Kidney tubule cell (primary cell): ENCODE results near the gene SYNGR1.
"Not testable (repeated sequence)": the region's sequence is repeated elsewhere in the genome, so short reads cannot be mapped to it uniquely, and the experiment has no call there.

Experiments
- DNase-seq: peaks from one replicate; pipeline ENCODE4 v3.0.0-alpha.2; 2018; ENCODE audit warnings: low spot score

The SYNGR1 gene

DNA sequence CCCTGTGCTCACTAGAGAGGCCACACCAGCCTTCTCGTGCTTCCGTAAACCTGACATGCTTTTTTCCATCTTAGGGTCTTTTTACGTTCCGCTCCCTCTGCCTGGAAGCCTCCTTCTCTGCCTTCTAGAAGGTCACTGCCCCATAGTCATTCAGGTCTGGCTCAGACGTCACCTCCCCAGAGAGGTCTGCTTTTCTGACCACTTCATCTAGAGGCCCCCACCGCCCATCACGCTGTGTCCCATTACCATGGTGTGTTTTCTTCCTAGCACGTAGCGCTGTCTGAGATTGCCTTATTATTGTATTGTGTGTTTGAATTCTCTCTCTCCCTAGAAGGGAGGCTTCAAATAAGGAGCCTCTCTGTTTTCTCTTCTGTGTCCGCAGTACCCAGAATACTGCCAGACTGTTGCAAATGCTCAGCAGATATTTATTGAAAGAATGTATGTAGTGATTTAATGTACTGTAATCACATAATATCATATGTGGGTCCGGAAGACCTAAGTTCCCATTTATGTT, 59.8 kb downstream of the SYNGR1 start:
- no peak for DNase-seq

DNA sequence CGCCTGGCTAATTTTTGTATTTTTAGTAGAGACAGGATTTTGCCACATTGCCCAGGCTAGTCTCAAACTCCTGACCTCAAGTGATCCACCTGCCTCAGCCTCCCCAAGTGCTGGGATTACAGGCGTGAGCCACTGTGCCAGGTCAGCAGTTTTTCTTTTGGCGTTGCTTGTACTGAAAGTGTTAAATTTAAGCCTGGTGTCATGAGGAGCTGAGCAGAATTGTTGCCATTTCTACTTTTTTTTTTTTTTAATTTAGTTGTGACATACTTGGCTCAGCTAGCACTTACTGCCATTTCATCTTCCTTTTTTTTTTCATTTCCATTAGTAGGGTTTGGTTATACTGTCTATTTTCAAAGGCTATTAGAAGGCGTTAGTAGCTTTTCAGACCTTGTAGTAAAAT, 60.5 kb downstream of the SYNGR1 start:
- DNase-seq: no peak

GRCh38 chr22:39411828-39412365, 62.1 kb downstream of the SYNGR1 start:
- not testable (repeated sequence) for DNase-seq

DNA sequence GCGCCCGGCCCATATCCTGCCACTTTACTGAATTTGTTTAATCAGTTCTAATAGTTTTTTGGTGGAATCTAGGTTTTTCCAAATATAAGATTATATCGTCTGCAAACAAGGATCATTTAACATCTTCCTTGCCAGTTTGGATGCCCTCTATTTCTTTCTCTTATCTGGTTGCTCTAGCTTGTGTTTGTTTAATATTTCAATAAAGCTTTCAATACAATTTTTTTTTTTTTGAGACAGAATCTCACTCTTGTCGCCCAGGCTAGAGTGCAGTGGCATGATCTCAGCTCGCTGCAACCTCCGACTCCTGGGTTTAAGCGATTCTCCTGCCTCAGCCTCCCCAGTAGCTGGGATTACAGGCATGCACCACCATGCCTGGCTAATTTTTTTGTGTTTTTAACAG, 63.4 kb downstream of the SYNGR1 start:
- DNase-seq: not testable (repeated sequence)

DNA sequence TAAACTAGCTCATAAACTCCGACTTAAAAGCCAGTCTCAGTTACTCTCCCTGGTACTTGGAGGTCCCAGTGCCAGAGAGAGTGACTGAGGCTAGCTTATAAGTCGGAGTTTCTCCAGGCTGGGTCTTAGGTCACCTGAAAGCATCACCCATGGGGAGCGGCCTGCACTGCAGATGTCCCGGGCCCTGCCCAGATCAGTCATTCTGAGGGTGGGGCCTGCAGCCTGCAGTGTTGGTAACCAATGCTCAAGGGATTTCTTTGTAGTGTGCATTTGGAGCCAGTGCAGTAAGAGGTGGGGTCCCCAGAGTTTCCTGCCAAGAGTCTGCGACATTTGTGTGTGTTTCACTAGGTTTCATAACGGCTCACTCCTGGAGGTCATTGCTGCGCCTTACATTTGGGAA, 64.6 kb downstream of the SYNGR1 start:
- DNase-seq: no peak

DNA sequence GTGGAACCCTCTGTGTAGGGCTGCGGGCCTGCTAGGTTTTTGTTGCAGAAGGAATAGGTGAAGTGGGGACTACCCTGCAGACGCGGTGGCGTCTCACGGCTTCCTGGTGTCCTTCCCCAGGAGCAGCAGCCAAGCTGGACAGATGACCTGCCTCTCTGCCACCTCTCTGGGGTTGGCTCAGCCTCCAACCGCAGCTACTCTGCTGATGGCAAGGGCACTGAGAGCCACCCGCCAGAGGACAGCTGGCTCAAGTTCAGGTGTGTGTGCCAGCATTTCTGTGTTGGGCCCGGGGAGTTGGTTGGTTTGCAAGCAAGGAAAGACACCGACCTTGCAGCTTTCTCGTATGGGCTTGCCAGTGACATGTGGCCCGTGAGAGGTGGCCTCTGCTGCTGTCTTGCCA, 65.1 kb downstream of the SYNGR1 start:
- no peak for DNase-seq

- no peak for DNase-seq
Measured at GRCh38 chr22:39415506-39415905, 65.7 kb downstream of the SYNGR1 start.

- DNase-seq: no peak
Measured at GRCh38 chr22:39416319-39416718, 66.5 kb downstream of the SYNGR1 start.

- DNase-seq: no peak
Measured at GRCh38 chr22:39417641-39418040, 67.8 kb downstream of the SYNGR1 start.

GRCh38 chr22:39418696-39419095, 68.9 kb downstream of the SYNGR1 start:
- no peak for DNase-seq

- DNase-seq: no peak
Measured at GRCh38 chr22:39419096-39419495, 69.3 kb downstream of the SYNGR1 start.

- no peak for DNase-seq
Measured at GRCh38 chr22:39419911-39420310, 70.1 kb downstream of the SYNGR1 start.

DNA sequence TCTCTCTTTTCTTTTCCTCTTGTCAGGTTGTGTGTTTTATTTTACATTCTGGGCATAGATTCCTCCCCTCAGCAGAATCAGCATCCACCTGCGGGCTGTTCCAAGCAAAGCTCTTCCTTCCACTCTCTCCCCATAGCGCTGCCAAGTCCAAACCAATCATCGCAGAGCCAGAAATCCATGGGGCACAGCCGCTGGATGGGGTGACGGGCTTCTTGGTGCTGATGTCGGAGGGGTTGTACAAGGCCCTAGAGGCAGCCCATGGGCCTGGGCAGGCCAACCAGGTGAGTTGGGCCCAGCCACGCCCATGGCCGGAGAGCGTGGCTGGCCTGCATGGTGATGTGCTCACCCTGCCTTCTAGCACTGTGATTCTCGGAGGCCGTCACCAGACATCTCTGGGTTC, 71.9 kb downstream of the SYNGR1 start:
- no peak for DNase-seq

DNA sequence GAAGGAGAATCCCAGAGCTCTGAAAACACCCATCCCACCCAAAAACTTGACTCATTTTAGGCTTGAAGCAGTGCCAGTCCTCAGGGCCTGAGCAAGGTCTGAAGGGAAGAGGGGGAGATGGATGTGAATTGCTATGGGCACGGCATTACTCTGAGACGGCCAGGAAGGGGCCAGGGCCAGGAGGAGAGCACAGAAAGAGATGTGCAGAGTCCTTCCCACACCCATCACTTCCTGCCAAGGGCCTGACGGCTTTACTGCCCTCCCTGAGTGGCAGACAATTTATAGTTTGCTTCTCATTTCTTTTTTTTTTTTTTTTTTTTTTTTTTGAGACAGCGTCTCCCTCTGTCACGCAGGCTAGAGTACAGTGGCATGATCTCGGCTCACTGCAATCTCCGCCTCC, 72.3 kb downstream of the SYNGR1 start:
- no peak for DNase-seq

DNA sequence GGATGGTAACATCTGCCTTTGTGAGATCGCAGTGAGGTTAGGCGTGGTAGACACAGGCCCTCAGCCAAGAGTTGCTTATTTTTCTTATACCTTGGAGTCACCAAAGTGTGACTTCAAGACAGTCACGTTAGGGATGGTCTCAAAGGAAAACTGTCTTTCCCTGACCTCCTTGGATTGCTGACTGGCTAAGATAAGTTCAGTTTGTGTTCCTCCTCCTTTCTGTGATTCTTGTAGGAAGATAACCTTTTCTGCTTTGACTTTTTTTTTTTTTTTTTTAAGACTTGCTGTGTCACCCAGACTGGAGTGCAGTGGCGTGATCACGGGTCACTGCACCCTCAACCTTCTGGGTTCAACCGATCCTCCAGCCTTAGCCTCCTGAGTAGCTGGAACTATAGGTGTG, 72.9 kb downstream of the SYNGR1 start:
- no peak for DNase-seq

- DNase-seq: no peak
Measured at GRCh38 chr22:39423976-39424375, 74.2 kb downstream of the SYNGR1 start.

- no peak for DNase-seq
Measured at GRCh38 chr22:39426380-39427043, 76.7 kb downstream of the SYNGR1 start.

GRCh38 chr22:39427751-39428596, 78.2 kb downstream of the SYNGR1 start:
- DNase-seq: no peak

DNA sequence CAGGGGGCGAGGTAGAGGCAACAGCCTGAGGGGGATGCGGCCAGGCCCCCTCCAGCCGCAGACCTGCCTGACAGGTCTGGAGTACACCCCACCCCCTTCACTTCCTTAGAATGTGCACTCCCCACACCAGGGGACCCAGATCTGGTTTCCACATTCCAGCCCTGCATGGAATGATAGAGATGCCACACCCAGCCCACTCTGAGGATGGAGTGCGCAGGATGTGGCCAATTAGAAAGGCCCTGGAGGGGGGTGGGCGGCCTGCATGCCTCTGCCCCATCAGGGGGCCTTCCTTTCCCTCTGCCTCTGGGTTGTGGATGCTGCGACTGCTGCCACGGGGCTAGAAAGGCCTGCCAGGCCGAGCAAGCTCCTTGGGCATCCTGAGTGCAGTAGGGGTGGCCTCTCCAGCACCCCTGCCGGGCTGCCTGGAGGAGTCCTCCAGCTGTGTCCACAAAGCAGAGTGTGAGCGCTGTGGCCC, 78.8 kb downstream of the SYNGR1 start:
- no peak for DNase-seq

GRCh38 chr22:39429186-39429585, 79.4 kb downstream of the SYNGR1 start:
- DNase-seq: no peak

- DNase-seq: no peak
Measured at GRCh38 chr22:39429916-39430575, 80.3 kb downstream of the SYNGR1 start.

GRCh38 chr22:39430576-39431150, 80.9 kb downstream of the SYNGR1 start:
- DNase-seq: no peak
